Left lung (tissue), 10 donors: ENCODE results near the gene KMT2E. TPM values are rescaled to one million over a fixed set of nuclear protein-coding genes. Genes with fewer than 3 reads are reported as not detected.

Experiments used
- ATAC-seq: fragments of 200-7000 bp; cut with Tn5 transposase; one replicate; pipeline ENCODE4 v1.9.1; 2020; ENCODE audit warnings: moderate library complexity
- DNase-seq, 4 donors: peaks; one replicate each; pipeline ENCODE4 v3.0.0-alpha.2; 2013 to 2020
- H3K27ac ChIP-seq, 2 donors: fragments of 200-600 bp; sonication (generic) in 1 of 2; one replicate each; pipeline versions ENCODE4 v1.5.0 to v1.8.0; 2020 to 2021
- H3K27me3 ChIP-seq, 2 donors: fragments of 200-600 bp; sonication (generic) in 1 of 2; one replicate each; pipeline versions ENCODE4 v1.5.0 to v1.8.0; 2020 to 2021
- H3K36me3 ChIP-seq, 2 donors: fragments of 200-600 bp; sonication (generic) in 1 of 2; one replicate each; pipeline versions ENCODE4 v1.5.0 to v1.8.0; 2020 to 2021
- H3K4me1 ChIP-seq, 2 donors: fragments of 200-600 bp; one replicate each; pipeline ENCODE4 v1.8.0; 2021
- H3K4me3 ChIP-seq, 2 donors: fragments of 200-600 bp; sonication (generic) in 1 of 2; one replicate each; pipeline versions ENCODE4 v1.5.0 to v1.8.0; 2020 to 2021; ENCODE audit warnings: mild to moderate bottlenecking in 1 of 2
- H3K9me3 ChIP-seq, 2 donors: fragments of 200-600 bp; sonication (generic) in 1 of 2; one replicate each; pipeline versions ENCODE4 v1.5.0 to v1.8.0; 2020 to 2021
- CTCF ChIP-seq, 2 donors: fragments of 200-600 bp; sonication (generic) in 1 of 2; IDR thresholded peaks; one replicate each; pipeline versions ENCODE4 v1.5.0 to v1.8.0; 2021; ENCODE audit warnings: antibody characterized with exemption in 2 of 2
- intact Hi-C, 2 donors: fragments of 100-400 bp; cut with DNase I; formaldehyde crosslinking; loops; one replicate each; pipeline versions ENCODE4 v1.11.2 to v1.14.2; 2022
- polyA plus RNA-seq, 6 donors: library from polyadenylated mRNA; unstranded; fragments of 120-200 nt; gene quantifications; one replicate each; pipeline ENCODE4 v1.2.1, GENCODE V29; 2013; ENCODE audit not compliant: insufficient read length in 6 of 6
- total RNA-seq, 2 donors: library from RNA; stranded (reverse); fragmentation: NEBNext Ultra II Directional; extraction: Animal tissue kit (Norgen Biotek cat#: 25700); gene quantifications; one replicate each; pipeline ENCODE4 v1.2.1, GENCODE V29; 2021
- donor health status: DM: no; HTN: yes; CAD: no.
- donor health status: DM: no; HTN: no; CAD: no.

The KMT2E gene
- total and polyA plus RNA-seq, 8 donors = 74.5 to 101 (median 84.7) TPM

GRCh38 chr7:105086850-105087249, 72.8 kb downstream of the KMT2E start:
- Histone ChIP-seq H3K9me3 (no peaks in the 10 kb centered on the region), H3K4me1 (no peaks in the 10 kb centered on the region), H3K27me3 (no peaks in the 10 kb centered on the region), H3K36me3 (peaks cover 0 to 78% of the 10 kb centered on the region in 2 donors), H3K4me3 (no peak overlapping the region), H3K27ac (no peak overlapping the region)
- TF ChIP-seq CTCF (IDR thresholded peaks at IDR 0.05) = no peak
- ATAC-seq (no peak), DNase-seq (no peak)
- intact Hi-C loops = no loop called here

GRCh38 chr7:105087981-105088380, 74.0 kb downstream of the KMT2E start:
- TF ChIP-seq CTCF (IDR thresholded peaks at IDR 0.05) = no peak

GRCh38 chr7:105088456-105088855, 74.5 kb downstream of the KMT2E start:
- Histone ChIP-seq H3K9me3 (no peaks in the 10 kb centered on the region), H3K27me3 (no peaks in the 10 kb centered on the region), H3K4me1 (no peaks in the 10 kb centered on the region), H3K27ac (no peak overlapping the region), H3K4me3 (no peak overlapping the region), H3K36me3 (peaks cover 0 to 78% of the 10 kb centered on the region in 2 donors)
- no peak for TF ChIP-seq CTCF (IDR thresholded peaks at IDR 0.05)
- ATAC-seq (no peak), DNase-seq (no peak)
- intact Hi-C loops = no loop called here

More at GRCh38 chr7:105087981-105088380, 74.0 kb downstream of the KMT2E start:
- H3K36me3 ChIP-seq = peaks cover 0 to 78% of the 10 kb centered on the region in 2 donors
- intact Hi-C loops = no loop called here
- H3K4me1 ChIP-seq = no peaks in the 10 kb centered on the region
- no peaks in the 10 kb centered on the region for H3K27me3 ChIP-seq
- H3K9me3 ChIP-seq = no peaks in the 10 kb centered on the region
- ATAC-seq = no peak
- H3K4me3 ChIP-seq = no peak overlapping the region
- DNase-seq = no peak
- no peak overlapping the region for H3K27ac ChIP-seq

- Histone ChIP-seq H3K27ac (no peak overlapping the region), H3K4me3 (no peak overlapping the region), H3K27me3 (no peaks in the 10 kb centered on the region), H3K36me3 (peaks cover 0 to 61% of the 10 kb centered on the region in 2 donors), H3K9me3 (no peaks in the 10 kb centered on the region), H3K4me1 (no peaks in the 10 kb centered on the region)
- intact Hi-C loops = no loop called here
- ATAC-seq (no peak), DNase-seq (no peak)
- no peak for TF ChIP-seq CTCF (IDR thresholded peaks at IDR 0.05)
Observed at GRCh38 chr7:105094966-105095365, 81.0 kb downstream of the KMT2E start.

GRCh38 chr7:105096306-105096705, 82.3 kb downstream of the KMT2E start:
- no peak for ATAC-seq
- Histone ChIP-seq H3K4me3 (no peak overlapping the region), H3K27ac (no peak overlapping the region), H3K36me3 (peaks cover 0 to 62% of the 10 kb centered on the region in 2 donors), H3K9me3 (no peaks in the 10 kb centered on the region), H3K27me3 (no peaks in the 10 kb centered on the region), H3K4me1 (no peaks in the 10 kb centered on the region)
- no peak for TF ChIP-seq CTCF (IDR thresholded peaks at IDR 0.05)
- intact Hi-C loops = no loop called here
- no peak for DNase-seq
